Measurements from ENCODE around the gene EGLN3.
A peak's percentile ranks its signal among the peaks of the same experiment; 100 is the strongest.

Gene EGLN3

DNA sequence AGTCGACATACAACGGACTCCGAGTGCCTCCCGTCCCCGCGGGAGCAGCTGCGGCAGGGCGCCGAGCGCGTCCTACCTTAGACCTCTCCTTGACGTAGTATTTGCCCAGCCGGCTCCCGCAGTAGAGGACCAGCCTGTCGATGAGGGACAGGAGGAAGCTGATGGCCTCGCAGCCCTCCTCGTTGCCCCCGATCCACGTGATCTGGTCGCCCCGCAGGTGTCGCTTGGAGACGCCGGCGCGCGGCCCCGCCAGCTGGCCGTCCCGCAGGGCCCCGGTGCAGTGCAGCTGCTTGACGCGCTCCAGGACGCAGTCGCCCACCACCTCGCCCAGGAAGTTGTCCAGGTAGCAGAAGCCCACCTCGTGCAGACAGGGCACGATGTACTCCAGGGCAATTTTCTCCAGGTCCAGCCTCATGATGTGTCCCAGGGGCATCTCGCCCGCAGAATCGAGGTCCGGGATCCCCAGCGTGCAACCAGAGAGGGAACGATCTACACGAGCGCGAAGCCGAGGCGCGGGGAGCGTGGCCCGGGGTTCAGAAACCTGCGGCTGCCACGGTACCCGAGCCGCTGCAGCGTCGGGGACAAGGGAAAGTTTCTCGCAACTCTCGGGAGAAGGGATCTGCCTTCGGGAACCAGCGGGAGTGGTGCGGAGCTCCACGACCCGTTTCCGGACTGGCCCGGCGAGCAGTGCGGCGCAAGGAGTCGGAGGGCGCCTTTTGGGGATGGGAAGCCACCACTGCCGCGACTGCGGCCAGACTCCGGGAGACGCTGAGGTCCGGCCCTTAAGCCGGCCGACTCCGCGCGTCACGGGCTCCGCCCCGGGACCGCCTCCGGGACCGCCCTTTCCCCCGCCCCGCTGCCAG, at the start of gene EGLN3:
TSS of gene EGLN3 (minus strand) at position 755 of the 863 bp plus-strand sequence. CDS start at position 433, 322 bp downstream.
- Mint-ChIP-seq H3K9me3 (ENCODE audit: low read depth) (no peaks in the 10 kb centered on the region), H3K27me3 (peaks cover 34% of the 10 kb centered on the region), H3K4me3 (peak within 1 kb of the TSS; percentile 85), H3K27ac (no peak within 1 kb of the TSS), H3K4me1 (ENCODE audit: low read depth) (peaks cover 31% of the 10 kb centered on the region), H3K36me3 (no peaks in the 10 kb centered on the region)

DNA sequence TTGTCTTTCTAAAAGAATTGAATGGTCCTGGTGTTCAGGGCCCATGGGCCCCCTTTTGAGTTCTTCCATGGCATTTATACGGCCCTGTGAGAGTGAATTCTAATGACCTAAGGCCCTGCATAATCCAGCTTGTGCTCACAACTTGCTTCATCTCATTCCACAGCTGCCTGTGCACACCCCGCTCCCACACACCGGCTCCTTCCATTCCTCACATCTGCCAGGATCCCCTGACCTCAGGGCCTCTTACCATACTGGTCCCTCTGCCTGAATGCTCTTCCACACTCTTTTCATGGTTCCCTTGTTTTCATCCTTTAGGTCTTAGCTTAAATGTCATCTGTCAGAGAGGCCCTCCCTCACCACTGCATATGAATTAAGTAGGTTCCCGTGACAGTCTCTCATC, 49.5 kb upstream of the EGLN3 start:
- Mint-ChIP-seq H3K4me3 (no peak overlapping the region), H3K27me3 (no peaks in the 10 kb centered on the region), H3K27ac (no peak overlapping the region), H3K36me3 (no peaks in the 10 kb centered on the region), H3K9me3 (ENCODE audit: low read depth) (no peaks in the 10 kb centered on the region), H3K4me1 (ENCODE audit: low read depth) (no peaks in the 10 kb centered on the region)

DNA sequence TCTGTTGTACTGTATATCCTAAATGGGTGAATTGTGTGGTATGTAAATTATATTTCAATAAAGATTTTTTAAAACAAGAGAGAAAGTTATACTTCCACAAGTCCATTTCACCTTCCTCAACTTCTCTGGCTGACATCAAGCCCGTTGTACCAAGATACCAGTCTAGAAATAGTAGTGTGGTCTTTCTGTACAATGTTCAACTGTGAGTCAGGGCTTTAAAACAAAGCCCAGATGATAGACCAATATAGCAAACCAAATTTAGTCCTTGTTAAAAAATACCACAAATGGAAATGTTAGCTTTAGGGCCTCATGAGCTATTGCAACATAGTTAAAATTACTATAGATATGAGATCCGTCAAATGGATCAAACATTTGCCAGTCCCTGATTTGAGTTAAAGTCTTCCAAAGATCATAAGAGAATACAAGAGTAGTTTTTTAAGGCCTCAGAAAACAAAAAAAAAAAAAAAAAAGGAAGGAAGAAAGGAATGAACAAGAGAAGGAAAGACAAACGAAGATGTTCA, 49.0 kb upstream of the EGLN3 start:
- Mint-ChIP-seq H3K27me3 (no peaks in the 10 kb centered on the region), H3K36me3 (no peaks in the 10 kb centered on the region), H3K27ac (no peak overlapping the region), H3K9me3 (ENCODE audit: low read depth) (no peaks in the 10 kb centered on the region), H3K4me3 (no peak overlapping the region), H3K4me1 (ENCODE audit: low read depth) (no peaks in the 10 kb centered on the region)

DNA sequence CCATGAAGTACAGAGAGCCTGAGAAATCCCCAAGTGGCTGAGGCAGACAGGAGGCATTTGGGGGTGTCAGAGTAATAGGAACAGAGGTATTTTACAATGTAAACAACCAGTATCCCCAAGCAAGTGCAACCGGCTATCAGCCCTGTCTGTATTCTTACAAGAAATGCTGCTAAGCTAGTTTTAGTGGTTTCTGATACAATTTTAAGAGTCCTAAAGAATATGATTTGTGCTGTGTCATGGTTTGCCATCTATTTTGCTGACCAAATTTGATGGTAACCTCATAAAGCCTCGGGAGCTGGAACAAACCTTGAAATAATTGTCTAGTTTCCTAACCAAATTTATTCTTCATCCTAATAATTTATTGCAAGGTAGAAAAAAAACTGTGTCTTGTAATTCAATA, 46.7 kb upstream of the EGLN3 start:
- Mint-ChIP-seq H3K27ac (no peak overlapping the region), H3K9me3 (ENCODE audit: low read depth) (no peaks in the 10 kb centered on the region)

DNA sequence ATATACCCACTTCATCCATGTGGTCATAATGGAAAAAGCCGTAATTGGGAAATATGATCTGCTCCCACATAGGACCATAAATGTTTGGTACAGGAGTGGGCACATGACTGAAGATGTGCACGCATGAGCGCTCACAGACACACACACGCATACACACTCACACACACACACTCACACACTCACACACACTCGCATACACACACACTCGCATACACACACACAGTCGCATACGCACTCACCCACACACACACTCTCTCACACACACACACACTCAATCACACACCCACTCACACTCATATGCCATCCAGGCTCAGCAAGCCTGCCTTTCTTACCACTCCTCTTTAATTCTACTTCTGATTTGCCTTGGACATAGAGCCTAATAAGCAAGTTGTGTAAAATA, 45.6 kb upstream of the EGLN3 start:
- Mint-ChIP-seq H3K4me1 (ENCODE audit: low read depth) (no peaks in the 10 kb centered on the region), H3K36me3 (peaks cover 6% of the 10 kb centered on the region), H3K27ac (no peak overlapping the region), H3K4me3 (no peak overlapping the region), H3K9me3 (ENCODE audit: low read depth) (no peaks in the 10 kb centered on the region), H3K27me3 (no peaks in the 10 kb centered on the region)

More for the DNA sequence above, 46.7 kb upstream of the EGLN3 start:
- Mint-ChIP-seq H3K27me3 (no peaks in the 10 kb centered on the region), H3K36me3 (peaks cover 4% of the 10 kb centered on the region), H3K4me3 (no peak overlapping the region), H3K4me1 (ENCODE audit: low read depth) (no peaks in the 10 kb centered on the region)

DNA sequence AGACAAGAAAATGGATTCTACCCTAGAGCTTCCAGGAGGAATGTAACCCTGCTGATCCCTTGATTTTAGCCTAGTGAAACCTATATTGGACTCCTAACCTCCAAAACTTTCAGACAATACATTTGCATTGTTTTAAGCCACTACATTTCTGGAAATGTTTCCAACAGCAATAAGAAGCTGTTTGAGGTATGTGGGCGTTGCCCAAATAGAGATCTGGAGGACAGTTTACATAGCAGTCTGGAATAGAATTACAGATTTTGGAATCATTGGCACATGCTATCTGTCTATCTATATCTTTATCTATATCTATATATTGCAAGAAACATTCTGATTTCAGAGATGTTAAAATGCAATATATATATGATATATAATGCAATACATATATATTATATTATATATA, 42.4 kb upstream of the EGLN3 start:
- Mint-ChIP-seq H3K9me3 (ENCODE audit: low read depth) (no peaks in the 10 kb centered on the region), H3K4me1 (ENCODE audit: low read depth) (peaks cover 8% of the 10 kb centered on the region), H3K36me3 (peaks cover 10% of the 10 kb centered on the region)

DNA sequence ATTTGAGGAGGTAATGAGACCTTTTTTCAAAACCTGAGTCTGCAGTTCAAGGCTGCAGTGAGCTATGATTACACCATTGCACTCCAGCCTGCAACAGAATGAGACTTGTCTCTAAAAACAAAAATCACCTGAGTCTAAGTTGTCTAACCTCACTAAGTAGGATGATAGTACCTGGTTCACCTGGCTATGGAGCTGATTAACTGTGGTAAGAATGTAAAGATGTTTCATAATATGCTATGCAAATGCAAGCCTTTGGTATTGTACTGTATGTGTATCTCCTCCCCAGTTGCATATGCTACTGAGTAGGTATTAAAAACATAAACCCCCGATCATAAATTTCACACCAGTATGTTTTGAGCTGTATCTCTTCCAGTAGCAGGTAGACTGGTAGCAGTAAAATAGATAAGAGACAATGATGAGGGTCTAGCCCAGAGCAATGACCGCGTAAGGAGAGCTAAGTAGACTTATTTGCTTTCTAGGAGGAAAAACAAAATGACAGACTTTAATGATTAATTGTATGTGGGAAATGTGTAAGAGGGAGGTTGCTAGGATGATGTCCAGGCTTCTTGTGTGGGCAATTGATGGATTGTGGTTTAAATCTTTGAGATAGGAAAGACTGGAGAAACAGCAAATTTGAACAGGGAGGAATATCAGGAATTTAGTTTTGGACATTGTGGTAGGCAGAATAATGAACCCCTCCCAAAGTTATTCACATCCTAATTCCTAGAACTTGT, 41.6 kb upstream of the EGLN3 start:
- Mint-ChIP-seq H3K9me3 (ENCODE audit: low read depth) (no peaks in the 10 kb centered on the region), H3K4me1 (ENCODE audit: low read depth) (peaks cover 8% of the 10 kb centered on the region), H3K27ac (no peak overlapping the region), H3K27me3 (no peaks in the 10 kb centered on the region), H3K4me3 (no peak overlapping the region), H3K36me3 (peaks cover 10% of the 10 kb centered on the region)

More for the DNA sequence above, 42.4 kb upstream of the EGLN3 start:
- no peaks in the 10 kb centered on the region for H3K27me3 Mint-ChIP-seq
- no peak overlapping the region for H3K4me3 Mint-ChIP-seq
- no peak overlapping the region for H3K27ac Mint-ChIP-seq

DNA sequence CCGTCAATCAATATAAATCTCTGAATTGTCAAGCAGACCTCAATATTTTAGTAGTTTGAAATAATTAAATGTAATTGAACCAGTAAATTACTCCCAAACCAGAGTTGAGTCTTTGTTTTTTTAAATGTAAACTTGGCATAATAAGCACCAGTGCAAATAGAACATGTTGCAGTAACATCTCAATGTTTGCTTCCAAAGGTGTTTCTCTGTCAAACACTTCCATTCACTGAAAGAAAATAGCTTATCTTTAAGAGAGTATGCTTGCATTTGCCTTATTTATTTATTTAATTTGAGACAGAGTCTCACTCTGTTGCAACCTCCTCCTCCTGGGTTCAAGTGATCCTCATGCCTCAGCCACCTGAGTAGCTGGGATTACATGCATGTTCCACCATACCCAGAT, 39.9 kb upstream of the EGLN3 start:
- H3K9me3 Mint-ChIP-seq (ENCODE audit: low read depth), result no peaks in the 10 kb centered on the region
- H3K4me1 Mint-ChIP-seq (ENCODE audit: low read depth), result peaks cover 8% of the 10 kb centered on the region
- H3K4me3 Mint-ChIP-seq, result no peak overlapping the region
- no peaks in the 10 kb centered on the region for H3K27me3 Mint-ChIP-seq
- no peak overlapping the region for H3K27ac Mint-ChIP-seq
- H3K36me3 Mint-ChIP-seq, result peaks cover 12% of the 10 kb centered on the region

DNA sequence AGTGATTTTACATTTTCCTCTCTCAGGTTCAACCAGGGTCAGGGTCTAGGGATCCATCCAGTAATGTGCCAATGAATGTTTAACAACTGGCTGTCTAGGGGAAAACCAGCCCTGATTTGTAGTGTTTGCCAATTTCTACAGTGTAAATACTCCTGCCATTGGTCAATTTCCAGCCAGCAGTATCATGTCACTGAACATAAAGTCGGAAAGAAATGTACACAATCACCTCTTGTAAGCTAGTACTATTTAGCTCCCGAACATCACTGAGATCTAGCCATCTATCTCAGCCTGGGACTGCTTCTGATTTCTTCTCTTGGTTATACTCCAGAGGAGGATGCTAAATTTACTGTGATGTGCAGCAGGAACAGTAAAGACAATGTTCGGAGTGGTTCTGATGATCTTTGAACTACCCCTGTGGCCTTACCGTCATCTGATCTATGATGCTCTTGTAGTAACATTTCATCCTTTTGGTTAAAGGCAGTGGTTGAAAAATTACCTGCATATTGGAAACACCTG, 36.7 kb upstream of the EGLN3 start:
- Mint-ChIP-seq H3K4me1 (ENCODE audit: low read depth) (peaks cover 8% of the 10 kb centered on the region), H3K27me3 (no peaks in the 10 kb centered on the region), H3K27ac (no peak overlapping the region), H3K4me3 (no peak overlapping the region), H3K9me3 (ENCODE audit: low read depth) (no peaks in the 10 kb centered on the region), H3K36me3 (peaks cover 8% of the 10 kb centered on the region)

DNA sequence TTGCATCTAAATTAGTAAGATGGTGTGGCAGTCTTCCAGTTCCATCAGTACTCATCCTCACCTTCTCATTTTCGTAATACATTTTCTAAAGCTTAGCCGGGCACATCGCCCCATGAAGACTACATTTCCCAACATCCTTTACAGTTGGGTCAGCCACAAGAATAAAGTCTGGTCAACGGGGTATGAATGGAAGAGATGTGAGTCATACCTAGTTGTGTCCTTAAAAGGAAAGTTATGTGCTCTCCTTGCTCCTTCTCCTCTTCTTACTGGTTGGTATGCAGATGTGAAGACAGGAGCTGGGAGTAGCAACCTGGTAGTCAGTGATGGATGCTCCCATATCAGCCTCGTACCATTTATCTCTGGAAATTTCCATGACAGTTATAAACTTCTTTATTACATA, 35.9 kb upstream of the EGLN3 start:
- Mint-ChIP-seq H3K4me3 (no peak overlapping the region), H3K36me3 (peaks cover 6% of the 10 kb centered on the region), H3K27me3 (no peaks in the 10 kb centered on the region), H3K27ac (no peak overlapping the region), H3K4me1 (ENCODE audit: low read depth) (peaks cover 8% of the 10 kb centered on the region), H3K9me3 (ENCODE audit: low read depth) (no peaks in the 10 kb centered on the region)

DNA sequence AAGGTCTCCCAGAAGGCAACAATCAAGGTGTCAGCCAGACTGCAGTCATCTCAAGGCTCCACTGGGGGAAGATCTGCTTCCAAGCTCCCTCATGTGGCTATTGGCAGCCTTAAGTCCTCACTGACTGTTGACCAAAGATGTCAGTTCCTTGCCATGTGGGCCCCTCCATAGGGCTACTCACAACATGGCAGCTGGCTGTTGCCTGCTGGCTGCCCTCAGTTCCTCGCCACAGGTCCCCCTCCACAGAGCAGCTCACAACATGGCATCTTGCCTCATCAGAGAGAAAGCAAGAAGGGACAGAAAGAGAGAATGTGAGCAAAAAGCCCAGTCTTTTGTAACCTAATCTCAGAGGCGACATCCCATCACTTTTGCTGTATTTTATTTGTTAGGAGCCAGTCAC, 34.4 kb upstream of the EGLN3 start:
- peaks cover 4% of the 10 kb centered on the region for H3K36me3 Mint-ChIP-seq
- no peak overlapping the region for H3K4me3 Mint-ChIP-seq
- H3K27me3 Mint-ChIP-seq, result no peaks in the 10 kb centered on the region
- H3K27ac Mint-ChIP-seq, result no peak overlapping the region
- no peaks in the 10 kb centered on the region for H3K9me3 Mint-ChIP-seq (ENCODE audit: low read depth)
- peaks cover 5% of the 10 kb centered on the region for H3K4me1 Mint-ChIP-seq (ENCODE audit: low read depth)

DNA sequence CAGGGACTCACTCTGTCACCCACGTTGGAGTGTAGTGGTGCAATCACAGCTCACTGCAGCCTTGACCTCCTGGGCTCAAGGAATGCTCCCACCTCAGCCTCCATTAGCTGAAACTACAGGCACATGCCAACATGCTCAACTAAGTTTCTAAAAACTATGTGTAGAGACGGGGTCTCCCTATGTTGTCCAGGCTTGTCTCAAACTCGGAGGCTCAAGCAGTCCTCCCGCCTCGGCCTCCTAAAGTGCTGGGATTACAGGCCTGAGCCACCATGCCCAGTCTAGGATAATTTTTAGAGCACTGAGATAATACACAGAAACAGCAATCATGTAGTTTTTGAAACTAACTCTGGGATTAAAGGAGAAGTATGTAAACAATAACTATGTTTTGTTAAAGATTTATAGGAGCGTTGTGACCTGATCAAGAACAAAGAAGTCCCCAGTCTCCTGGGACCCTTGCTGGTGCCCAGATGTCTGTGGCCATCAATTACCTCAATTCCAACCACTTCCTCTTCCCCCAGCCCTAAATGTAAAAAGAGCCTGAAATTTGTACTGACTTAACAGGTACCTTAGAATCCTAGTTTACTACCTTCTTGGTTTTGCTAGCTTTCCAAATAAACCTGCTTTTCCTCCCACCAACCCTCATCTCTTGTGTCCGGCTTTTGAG, 28.9 kb upstream of the EGLN3 start:
- no peak overlapping the region for H3K4me3 Mint-ChIP-seq
- H3K27ac Mint-ChIP-seq, result no peak overlapping the region
- no peaks in the 10 kb centered on the region for H3K9me3 Mint-ChIP-seq (ENCODE audit: low read depth)
- H3K36me3 Mint-ChIP-seq, result no peaks in the 10 kb centered on the region
- no peaks in the 10 kb centered on the region for H3K27me3 Mint-ChIP-seq
- peaks cover 6% of the 10 kb centered on the region for H3K4me1 Mint-ChIP-seq (ENCODE audit: low read depth)

DNA sequence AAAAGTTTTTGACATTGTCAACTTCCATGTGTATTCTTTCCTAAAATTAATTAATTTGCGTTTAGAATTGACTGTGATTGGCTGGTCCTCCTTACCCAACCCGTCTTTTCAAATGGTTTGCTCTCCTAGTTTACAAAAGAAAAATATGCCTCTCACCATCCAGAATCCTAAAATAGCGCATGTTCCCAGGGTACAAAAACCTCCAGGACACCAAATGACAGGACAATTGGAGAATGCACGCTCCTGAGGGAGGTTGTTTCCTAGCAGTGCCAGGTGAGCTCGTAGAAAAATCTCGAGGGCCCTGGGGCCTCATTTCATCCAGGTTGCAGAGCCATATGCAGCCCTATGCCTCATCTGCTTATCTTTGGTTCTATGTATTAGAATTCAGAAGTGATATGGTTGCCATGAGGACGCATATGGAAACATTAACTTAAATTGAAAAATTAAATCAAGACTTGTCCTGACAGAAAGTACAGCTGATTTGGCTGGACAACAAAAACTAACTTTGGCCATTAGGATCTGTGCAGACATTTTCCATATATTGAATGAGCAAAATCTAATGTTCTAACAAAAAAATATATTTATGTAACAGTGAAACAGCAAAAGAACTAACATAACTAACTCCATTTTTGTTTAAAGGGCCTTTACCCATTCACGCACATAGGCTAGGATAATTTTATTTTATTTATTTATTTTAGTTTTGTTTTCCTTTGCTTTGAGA, 28.2 kb upstream of the EGLN3 start:
- no peaks in the 10 kb centered on the region for H3K36me3 Mint-ChIP-seq
- H3K27me3 Mint-ChIP-seq, result no peaks in the 10 kb centered on the region
- H3K4me1 Mint-ChIP-seq (ENCODE audit: low read depth), result peaks cover 6% of the 10 kb centered on the region
- H3K4me3 Mint-ChIP-seq, result no peak overlapping the region
- H3K27ac Mint-ChIP-seq, result no peak overlapping the region
- no peaks in the 10 kb centered on the region for H3K9me3 Mint-ChIP-seq (ENCODE audit: low read depth)

DNA sequence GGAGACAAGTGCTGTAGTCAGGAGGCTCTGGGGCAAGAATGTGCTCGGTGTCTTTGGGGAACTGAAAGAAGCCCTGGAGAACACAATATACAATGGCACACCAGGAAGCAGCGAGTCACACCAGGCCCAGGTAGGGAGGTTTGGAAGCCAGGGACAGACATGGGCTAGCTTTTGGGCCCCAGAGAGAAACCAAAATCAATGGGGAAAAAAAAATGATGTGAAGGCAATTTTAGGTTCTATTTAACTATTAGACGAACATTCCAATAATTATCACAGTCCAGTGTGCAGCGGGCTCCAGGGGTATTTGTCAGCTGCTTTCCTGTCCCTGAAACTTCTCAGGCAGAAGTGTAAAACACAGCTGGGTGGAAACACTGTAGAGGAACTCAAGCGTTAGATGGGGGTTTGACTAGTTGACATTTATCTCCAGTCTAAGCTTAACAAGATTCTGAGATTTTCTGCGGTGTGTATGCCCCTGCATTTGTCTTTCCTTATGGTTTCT, 21.8 kb upstream of the EGLN3 start:
- H3K27me3 Mint-ChIP-seq, result no peaks in the 10 kb centered on the region
- H3K9me3 Mint-ChIP-seq (ENCODE audit: low read depth), result peaks cover 11% of the 10 kb centered on the region
- no peak overlapping the region for H3K4me3 Mint-ChIP-seq
- H3K27ac Mint-ChIP-seq, result no peak overlapping the region
- no peaks in the 10 kb centered on the region for H3K4me1 Mint-ChIP-seq (ENCODE audit: low read depth)
- peaks cover 7% of the 10 kb centered on the region for H3K36me3 Mint-ChIP-seq
